ENCODE measurements around the gene CPLX4. TPM values are rescaled to one million over a fixed set of nuclear protein-coding genes. Genes with fewer than 3 reads are reported as not detected.

CPLX4 gene
- total RNA-seq, 1 experiment from 2014 or later = not detected

DNA sequence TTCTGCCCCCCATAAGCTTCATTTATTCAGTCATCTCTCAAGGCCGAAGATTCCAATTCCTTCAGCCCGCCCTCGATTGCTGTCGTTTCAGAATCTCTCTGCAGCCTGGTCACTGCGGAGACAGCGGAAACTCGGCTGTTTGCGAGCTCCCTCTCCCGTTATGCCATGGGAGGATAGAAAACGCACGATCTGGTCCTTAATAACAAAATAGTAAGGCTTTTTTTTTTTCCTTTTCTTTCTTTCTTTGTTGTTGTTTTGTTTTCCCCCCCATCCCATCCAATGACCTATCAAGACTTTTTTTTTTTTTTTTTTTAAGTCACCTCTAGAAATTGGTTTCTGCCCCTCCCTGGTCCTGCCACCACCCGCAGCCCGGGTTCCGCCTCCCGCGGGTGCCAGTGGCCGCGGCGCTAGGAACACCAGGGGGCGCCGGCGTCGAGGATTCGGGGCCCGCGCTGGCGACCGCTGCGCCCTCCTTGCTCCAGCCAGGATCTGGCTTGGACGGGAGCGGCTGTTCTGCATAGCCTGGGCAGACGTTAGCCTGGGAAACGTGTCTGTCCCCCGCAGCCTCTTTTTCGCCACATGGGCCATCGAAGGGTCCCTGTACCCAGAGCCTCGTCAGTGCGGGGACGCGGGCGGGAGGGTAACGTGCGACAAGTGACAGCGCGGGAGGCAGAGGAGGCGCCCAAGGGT, 10.1 kb downstream of the CPLX4 start:
- DNase-seq (ENCODE audit: extremely low read depth, low read depth) = peak; percentile 43

DNA sequence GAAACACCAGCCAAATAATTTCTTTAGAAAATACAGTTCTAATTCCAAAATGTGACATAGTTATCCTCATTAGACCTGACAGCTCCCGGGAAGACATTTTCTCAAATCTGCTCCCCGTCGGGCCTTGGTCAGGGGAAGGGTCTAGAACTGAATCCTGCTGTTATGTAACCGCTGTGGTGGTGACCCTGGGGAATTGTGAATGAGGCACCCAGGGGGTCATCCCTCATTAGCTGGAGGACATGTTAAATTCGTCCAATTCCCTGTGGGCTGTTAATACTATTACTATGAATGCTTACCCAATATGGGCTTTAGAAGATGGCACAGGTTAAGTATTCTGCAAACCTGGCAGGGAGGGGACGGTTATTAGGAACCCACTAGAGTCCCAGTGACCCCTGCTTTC, 11.8 kb downstream of the CPLX4 start:
- DNase-seq (ENCODE audit: extremely low read depth, low read depth) = no peak

DNA sequence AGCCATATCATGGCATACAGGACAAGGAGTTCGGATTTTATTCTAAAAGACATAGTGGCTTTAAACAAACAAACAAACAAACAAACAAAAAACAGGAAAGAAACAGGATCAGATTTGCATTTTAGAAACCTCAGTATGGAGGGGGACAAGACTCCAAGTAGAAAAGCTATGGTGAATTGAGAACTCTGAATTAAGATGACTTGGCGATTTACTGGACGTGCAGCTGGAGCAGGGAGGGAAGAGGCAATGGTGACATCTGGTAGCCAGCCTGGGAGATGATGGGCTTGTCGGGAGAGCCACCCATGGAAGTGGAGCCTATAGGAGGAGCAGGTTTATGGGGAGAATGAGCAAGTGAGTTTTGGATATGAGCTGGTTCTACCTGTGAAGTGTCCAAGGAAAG, 13.2 kb downstream of the CPLX4 start:
- no peak for DNase-seq (ENCODE audit: extremely low read depth, low read depth)

DNA sequence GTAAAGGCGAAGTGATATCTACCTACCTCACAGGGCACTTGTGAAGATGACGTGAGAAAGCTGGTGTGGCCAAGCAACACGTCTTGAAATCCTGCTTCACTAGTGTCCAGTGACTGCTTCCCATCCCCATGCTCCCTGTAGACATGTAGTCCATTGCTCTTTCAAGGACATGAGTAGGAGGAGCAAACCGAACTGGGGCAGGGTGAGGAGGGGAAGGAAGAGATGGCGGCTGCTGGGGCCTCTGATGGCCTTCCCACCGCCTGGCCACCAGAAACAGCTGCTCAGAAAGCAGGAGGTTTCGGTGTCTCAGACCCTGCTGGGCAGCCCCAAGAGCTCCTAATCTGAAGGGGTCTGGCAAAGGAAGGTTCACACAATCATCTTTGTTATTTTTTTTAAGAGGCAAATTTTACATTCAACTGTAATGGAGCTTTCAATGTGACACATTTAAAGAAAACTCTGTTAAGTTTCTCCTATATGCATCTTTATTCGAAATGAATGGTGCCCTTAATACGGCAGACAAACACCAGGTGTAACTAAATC, 14.7 kb downstream of the CPLX4 start:
- no peak for DNase-seq (ENCODE audit: extremely low read depth, low read depth)

DNA sequence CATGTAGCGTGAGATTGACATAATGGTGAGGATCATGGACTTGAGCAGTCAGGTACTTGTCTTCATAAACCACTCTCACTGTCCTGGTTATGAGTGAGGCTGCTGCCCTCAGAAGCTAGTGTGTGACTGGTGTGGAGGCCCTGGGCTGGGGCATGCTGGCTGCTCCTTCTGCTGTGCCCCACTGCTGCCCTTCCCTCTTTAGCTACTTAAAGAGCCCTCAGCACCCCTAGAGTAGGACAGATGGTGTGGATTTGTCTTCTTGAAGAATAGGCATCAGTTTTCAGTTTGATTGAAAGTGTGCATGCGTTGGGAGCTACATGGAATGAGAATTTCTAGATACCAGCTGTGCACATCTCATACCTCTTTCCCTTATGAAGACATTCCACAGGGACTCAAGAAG, 15.4 kb downstream of the CPLX4 start:
- DNase-seq (ENCODE audit: extremely low read depth, low read depth) = no peak

DNA sequence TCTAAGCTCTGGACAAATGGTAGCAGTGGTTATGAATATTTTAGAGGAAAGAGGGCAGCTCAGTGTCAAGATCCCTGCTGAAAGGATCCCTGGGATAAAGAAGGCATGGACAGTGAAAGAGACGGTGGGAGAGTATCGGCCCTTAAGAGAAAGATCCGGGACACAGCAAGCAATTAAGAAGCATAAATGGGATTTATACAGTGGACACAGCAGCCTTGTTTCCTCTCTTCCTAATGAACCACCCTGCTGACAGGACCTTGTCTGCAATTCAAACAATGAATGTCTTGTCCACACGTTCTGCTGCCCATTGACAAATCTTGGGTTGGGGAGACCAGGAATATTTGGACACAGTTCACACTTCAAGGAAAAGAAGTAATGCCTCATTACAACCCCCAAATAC, 16.5 kb downstream of the CPLX4 start:
- no peak for DNase-seq (ENCODE audit: extremely low read depth, low read depth)

DNA sequence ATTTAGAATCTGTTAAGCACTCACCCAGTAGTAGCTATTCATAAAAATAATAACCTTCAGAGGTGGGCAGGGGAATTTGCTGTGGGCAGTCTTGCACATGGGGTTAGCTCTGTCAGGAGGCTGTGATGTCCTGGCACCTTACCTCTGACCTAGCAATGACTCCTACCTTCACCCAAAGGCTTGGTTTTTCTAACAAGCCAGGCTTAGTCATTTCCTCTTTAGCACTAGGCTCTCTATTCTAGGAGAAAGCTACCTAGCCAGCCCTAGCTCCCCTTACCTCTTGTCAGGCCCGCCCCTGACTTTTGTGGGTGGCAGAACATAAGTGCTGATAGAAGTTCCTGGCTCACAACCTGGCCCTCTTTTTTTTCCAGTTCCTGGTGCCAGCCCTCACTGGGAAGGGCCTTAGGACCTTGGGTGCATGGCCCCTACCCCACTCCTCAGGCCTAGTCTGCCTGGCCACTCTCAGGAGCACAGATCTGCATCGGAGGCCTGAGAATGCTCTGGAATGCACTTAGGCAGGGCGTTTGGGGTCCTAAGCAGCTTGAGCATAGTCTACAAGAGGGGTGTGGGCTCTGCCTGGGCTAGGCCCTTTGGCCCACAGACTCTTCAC, 17.7 kb downstream of the CPLX4 start:
- no peak for DNase-seq (ENCODE audit: extremely low read depth, low read depth)

DNA sequence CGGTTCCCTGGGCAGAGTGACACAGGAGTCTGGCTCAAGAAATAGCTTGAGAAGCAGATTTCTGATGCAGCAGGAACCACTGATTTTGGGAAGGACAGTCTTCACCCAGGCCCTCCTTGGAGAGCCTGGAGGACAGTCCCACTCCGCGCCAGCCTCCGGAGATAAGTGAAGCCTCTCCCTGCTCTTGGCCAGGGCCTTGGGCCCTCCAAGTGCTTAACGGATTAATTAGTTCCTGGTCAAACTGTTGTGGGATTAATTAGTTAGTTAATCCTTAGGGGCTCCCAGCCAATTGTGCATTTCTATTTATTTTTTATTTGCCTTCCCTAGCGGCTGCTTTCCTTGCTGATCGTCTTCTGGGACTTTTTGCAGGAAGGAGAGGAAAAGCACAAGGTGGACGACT, 19.6 kb downstream of the CPLX4 start:
- no peak for DNase-seq (ENCODE audit: extremely low read depth, low read depth)

DNA sequence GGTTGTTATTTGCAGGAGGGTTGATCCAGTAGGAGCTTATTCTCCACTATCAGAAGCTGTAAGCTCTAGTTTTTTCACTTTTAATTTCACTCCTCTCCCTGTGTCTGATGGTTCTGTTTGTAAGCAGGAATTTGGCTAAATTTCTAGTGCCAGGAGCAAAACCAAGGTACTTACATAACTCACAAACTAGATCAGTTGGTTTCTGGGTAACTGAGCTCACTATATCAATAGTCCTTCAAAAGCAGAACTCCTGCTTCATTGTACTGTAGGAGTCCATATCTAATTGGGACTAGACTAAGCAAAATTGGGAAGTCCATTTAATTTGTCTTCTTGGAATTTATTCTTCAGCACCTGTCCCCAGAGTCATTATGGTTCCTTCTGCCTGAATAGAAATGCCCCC, 25.1 kb downstream of the CPLX4 start:
- DNase-seq (ENCODE audit: extremely low read depth, low read depth) = no peak

DNA sequence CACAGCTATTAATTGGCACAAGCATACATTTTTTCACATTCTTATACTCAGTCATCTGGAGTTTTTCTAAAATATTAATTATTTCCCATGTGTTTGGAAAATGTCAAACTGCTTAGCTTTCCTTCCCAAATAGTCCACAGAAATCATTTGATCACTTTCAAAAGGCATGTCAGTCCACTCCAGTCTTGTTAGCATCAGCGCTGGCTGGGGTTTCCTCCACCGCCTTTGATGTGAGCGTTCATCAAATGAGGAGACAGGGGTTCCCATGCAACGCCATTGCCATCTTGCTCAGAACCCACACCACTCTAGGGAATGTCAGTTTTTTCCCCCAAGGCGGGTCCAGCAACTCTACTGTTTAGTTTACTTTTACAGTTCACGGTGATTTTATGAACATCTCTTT, 32.1 kb downstream of the CPLX4 start:
- DNase-seq (ENCODE audit: extremely low read depth, low read depth) = no peak

DNA sequence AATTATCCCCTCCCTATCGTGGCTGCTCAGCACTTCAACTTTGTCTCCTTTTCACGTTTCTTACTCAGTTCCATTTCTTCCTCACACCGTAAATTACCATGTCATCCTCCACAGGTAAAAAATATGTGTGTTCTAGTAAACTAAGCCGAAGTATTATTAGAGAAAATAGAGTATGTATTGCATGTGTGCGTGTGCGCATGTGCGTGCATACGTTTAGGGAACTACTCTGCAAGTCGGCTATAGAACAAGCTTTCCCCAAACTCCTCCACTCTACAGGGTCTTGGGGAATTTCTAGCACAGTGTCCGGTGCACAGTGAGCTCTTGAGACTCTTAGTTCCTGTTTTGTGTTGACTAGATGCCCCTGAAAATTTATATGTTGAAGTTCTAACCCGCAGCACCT, 36.1 kb downstream of the CPLX4 start:
- DNase-seq (ENCODE audit: extremely low read depth, low read depth) = no peak

DNA sequence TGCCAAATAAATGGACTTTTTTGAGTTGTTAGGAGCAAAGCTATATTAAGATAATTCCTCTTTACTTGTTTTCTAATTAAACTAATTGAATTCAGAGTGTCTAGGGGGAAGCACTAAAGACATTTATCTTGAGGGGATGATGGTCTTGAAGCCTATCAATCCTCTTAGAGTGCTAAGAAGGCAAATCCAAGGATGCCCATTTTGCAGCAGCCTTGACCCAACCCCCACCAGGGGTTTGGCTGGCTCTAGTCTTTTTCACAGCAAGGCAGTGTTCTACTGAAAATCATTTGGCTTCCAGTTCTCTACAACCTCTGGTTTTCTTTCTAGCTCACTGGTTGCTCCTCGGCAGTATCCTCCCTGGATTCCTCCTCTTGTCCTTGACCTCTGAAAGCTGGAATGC, 38.7 kb downstream of the CPLX4 start:
- no peak for DNase-seq (ENCODE audit: extremely low read depth, low read depth)

DNA sequence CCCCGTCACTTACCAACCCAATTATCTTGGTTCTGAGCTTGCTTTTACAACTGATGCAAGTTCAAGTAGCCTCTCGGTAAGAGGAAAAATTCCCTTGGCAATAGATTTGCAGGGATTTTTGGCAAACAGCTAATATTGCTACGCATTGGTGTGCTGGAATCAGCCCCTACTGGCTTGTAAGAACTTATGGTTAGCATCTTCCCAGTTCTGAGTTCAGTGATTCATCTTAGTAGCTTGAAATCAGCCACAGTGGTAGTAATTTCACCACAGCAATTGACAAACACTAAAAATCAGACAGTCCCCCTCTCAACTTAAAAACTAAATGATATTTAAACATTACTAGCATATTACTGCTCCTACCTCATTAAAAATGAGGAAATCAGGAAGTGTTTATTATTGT, 39.3 kb downstream of the CPLX4 start:
- no peak for DNase-seq (ENCODE audit: extremely low read depth, low read depth)

DNA sequence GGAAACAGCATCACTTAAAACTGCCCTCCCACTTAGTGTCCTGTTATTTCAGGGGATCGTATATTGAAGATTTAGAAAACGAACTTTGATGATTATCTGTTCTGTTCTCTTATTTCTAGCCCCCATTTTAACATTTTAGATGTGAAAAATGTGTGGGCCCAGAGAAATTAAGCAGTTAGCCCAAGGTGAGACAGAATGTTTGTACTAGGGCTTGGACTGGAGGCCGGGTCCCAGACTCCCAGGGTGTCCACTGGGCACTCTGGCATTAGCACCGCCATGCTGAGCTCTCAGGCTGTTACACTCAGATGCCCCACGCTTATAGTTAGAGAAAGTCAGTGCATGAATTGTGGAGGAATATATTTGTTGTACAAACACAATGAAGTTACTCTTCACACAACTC, 39.7 kb downstream of the CPLX4 start:
- DNase-seq (ENCODE audit: extremely low read depth, low read depth) = no peak

DNA sequence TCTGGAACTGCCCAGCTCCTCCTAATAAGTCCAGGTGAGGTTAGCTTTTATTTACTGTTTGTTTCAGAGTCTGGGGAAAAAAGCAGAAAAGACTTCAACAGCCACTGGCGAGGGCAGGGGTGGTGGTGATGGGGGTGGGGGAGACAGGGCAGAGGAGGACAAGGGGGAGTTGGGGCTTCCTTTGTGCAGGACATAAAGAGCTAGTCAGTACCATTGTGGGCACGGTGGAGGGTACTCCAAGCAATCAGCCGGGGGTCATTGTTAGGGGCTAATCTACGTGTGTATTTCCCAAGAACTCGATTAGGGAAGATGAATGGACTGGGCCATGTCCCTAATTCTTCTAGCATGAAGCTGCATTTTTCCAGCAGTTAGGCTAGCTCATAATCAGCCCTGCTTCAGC, 42.4 kb downstream of the CPLX4 start:
- no peak for DNase-seq (ENCODE audit: extremely low read depth, low read depth)

DNA sequence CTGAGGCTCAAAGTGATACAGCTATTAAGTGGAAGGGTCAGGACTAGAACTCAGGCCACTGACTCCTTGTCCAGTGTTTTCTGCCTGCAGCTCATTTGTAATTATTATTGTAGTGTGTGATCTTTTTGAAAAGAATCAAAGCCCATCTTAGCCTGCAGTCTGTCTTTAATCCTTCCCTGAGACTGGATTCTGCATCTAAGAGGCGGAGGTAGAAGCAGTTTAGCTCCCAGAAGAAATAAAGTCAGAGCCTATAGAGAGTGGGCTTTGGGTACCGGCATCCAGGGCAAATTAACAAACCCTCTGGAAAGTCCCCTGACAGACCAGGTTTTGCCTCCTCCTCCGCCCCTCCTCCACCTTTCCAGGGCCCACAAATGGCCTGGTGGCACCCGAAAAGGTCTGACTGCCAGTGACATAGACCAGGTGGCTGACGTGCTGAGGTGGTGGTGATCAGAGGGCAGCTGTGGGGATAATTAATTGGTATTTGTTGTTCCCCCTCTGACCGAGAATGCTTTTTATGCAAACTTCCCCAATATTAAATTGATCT, 43.0 kb downstream of the CPLX4 start:
- DNase-seq (ENCODE audit: extremely low read depth, low read depth) = no peak

DNA sequence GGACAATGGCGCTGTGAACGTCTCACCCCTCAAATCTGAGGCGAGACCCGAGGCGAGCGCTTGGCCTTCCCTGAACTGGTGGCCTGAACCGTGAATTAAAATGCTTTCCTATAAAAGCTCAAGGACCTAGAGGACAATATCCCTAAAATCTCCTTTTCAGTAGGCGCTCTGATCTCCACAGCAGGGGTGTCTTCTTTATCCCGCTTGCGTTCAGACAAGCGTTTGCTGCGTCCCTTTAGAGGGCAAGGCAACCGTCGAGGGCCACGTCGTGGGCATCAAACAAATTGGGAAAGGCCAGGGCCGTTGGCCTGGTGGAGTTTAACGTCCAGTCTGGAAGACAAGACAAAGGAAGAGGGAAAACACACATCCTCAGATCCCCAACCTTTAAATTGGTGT, 43.9 kb downstream of the CPLX4 start:
- no peak for DNase-seq (ENCODE audit: extremely low read depth, low read depth)

DNA sequence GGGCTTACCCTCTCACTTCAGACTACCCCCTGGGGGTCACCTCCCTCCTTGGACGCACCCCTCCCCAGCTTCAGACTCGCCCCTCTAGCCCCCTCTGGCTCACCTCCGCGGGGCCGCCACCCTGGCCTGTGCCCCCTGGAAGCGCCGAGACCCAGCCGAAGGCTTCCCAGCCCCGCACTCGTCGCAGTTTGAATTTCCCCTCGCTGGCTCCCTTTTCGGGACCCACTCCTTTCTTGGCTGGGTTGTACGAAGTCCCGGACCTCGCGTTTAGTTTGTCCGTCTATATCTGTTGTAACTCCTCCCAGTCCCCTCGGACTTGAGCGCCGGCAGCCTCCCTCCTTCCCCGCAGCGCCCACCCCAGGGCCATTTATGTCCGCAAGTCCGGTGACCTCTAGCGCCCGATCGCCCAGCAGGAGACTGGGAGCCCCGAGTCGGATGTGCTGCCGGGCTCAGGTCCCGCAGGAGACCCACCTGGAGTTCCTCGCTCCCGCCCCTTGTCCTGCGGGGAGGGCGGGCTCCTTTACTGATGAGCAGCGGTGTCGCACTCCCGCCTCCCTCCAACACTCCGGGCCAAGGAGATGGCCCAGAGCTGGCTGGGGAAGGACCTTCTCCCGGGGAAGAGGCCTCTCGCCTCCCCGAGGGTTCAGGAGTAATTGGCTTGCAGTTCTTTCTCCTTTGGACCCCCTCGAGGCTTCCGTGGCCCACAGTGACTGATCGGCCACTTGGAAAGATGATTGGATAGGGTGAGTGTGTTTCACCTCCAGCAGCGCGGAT, 44.5 kb downstream of the CPLX4 start:
- no peak for DNase-seq (ENCODE audit: extremely low read depth, low read depth)

DNA sequence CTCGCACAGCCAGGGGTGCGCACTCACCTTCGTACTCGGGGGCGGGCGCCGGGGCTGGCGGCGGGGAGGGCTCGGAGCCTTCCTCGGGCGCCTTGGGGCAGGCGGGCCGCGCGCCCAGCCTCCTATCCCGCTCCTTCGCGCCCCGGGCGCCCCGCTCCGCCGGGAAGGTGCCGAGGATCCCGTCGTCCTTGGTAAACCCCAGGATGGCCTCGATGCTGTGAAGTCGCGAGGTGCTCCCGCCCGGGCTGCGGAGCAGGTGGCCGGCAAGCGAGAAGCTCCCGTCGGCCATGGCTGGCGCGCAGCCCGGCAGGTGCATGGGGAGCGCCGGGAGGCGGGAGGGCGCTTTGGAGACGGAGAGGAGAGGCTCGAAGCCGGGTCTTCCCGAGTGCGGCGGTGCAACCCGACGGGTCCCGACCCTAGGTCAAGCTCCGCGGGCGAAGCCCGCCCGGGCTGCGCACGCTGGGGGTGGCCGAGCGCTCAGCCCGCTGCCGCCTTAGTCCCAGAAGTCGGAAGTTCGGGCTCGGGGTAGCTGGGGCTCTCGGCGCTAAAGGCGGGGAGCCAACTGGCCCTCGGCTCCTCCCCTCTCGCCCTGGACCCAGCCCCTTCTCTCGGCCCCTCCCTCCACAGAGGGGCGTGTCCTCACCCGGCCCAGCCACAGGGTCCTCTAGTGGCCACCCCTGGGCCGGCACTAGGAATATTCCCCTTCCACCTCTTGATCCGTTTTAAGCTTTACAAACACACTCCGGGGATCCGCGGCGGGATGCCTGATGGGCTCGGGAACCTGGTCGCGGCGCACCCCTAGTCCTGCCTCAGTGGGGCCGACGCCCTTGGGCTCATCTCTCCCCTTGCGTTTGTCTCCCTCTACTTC, 45.3 kb downstream of the CPLX4 start, which contains the start of gene RAX:
RAX (minus strand) TSS at position 564 of the 868 bp plus-strand sequence; CDS start at position 316, 248 bp downstream.
- DNase-seq (ENCODE audit: extremely low read depth, low read depth) = no peak

DNA sequence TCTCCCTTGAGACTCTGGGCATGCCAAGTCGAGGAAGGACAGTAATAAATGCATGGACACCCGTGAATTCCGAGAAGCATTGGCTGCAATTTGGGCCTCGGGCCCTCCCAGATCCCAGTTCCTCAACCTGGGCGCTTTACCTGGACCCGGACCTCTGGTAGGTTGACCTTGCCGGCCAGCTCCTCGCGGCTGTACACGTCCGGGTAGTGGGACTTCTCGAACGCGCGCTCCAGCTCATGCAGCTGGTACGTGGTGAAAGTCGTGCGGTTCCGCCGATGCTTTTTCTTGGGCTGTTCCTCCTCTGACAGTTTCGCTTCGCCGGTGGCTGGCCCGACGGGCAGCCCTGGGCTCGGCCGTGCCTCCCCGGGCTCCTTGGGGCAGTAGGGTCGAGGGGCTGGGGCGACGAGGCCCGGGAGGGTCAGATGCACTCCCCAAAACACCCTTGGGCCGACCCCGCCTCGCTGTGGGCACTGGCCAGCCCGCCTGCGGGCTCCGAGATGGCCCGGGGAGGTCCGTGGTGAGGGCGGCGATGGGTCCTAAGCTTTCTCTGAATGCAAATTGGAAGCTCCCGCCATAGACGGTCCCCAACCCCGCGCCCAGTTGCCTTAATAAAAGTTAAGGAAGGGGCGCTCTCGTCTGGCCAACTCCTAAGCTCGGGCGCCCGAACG, 46.1 kb downstream of the CPLX4 start:
- DNase-seq (ENCODE audit: extremely low read depth, low read depth) = no peak

Data from NCI-H460 (cell line).